Psoas muscle (tissue), 8 donors: Measurements from ENCODE around the gene ECHDC3. TPM values are rescaled to one million over a fixed set of nuclear protein-coding genes. Genes with fewer than 3 reads are reported as not detected.

ENCODE experiments used
- ATAC-seq, 4 donors: fragments of 200-7000 bp; cut with Tn5 transposase; one replicate each; pipeline ENCODE4 v1.9.1; 2020; ENCODE audit warnings: moderate library complexity in 3 of 4, mild to moderate bottlenecking in 2 of 4
- DNase-seq, 2 donors: peaks; one replicate each; pipeline ENCODE4 v3.0.0-alpha.2; 2020
- H3K27ac ChIP-seq: fragments of 200-600 bp; one replicate; pipeline ENCODE4 v1.8.0; 2022
- H3K27me3 ChIP-seq, 3 donors: fragments of 200-600 bp in 1 of 3; one replicate each; pipeline versions ENCODE4 v1.6.1 to v1.8.0; 2013 to 2022; ENCODE audit warnings: low read length in 2 of 3, mild to moderate bottlenecking in 2 of 3, moderate library complexity in 1 of 3; ENCODE audit not compliant: insufficient read depth in 3 of 3
- H3K36me3 ChIP-seq, 2 donors: fragments of 200-600 bp in 1 of 2; one replicate each; pipeline versions ENCODE4 v1.6.1 to v1.8.0; 2013 to 2022; ENCODE audit warnings: low read depth in 1 of 2, mild to moderate bottlenecking in 1 of 2, moderate library complexity in 1 of 2; ENCODE audit not compliant: insufficient read depth in 1 of 2
- H3K4me1 ChIP-seq: fragments of 200-600 bp; one replicate; pipeline ENCODE4 v1.8.0; 2022
- H3K4me3 ChIP-seq: fragments of 200-600 bp; one replicate; pipeline ENCODE4 v1.8.0; 2022; ENCODE audit warnings: mild to moderate bottlenecking
- H3K9me3 ChIP-seq: fragments of 200-600 bp; one replicate; pipeline ENCODE4 v1.8.0; 2022
- WGBS, 3 donors: extraction: QIAGEN DNeasy Blood & Tissue Kit; methylation state at CpG; one replicate each; pipeline versions ENCODE4 v1.1.6 to v1.1.7; 2013; 5-methylcytosine and 5-hydroxymethylcytosine counted together
- intact Hi-C, 2 donors: fragments of 100-400 bp; cut with DNase I; formaldehyde crosslinking; loops; one replicate each; pipeline versions ENCODE4 v1.11.0 to v1.14.2; 2022
- polyA plus RNA-seq, 3 donors: library from polyadenylated mRNA; stranded (reverse); fragments of 200-250 nt; gene quantifications; one replicate each; pipeline ENCODE4 v1.2.3, GENCODE V29; 2013
- total RNA-seq, 4 donors: library from RNA; stranded (reverse); fragmentation: NEBNext Ultra II Directional in 2 of 4; extraction: Animal tissue kit (Norgen Biotek cat#: 25700) in 2 of 4; gene quantifications; one replicate each; pipeline versions ENCODE4 v1.2.1 to v1.2.4, GENCODE V29; 2021 to 2023
- TF ChIP-seq, protein P1 (sequence below): fragments of 200-600 bp; IDR thresholded peaks from one replicate; pipeline ENCODE4 v1.8.0; 2022; ENCODE audit warnings: antibody characterized with exemption
- donor health status: healthy with polysubstance abuse.
- donor health status: DM: no; HTN: no; CAD: no; lungs with moderate emphysema.
- donor health status: Bipolar disorder and iron deficiency.
- donor health status: healthy.
- donor health status: DM: yes; HTN: yes; CAD: no.
- donor health status: DM: no; HTN: no; CAD: no.
- donor health status: DM: no; HTN: no; CAD: no.
- donor health status: DM: yes; HTN: yes; CAD: no.

ECHDC3 gene
- total and polyA plus RNA-seq, 7 donors: 39.9 to 146 (median 66.9) TPM

GRCh38 chr10:11698691-11699549 lies 43.3 kb upstream of the ECHDC3 start:
- intact Hi-C loops: no loop called here
- ATAC-seq (no peak), DNase-seq (no peak)
- Histone ChIP-seq H3K9me3 (no peaks in the 10 kb centered on the region), H3K27ac (no peak overlapping the region), H3K4me3 (no peak overlapping the region), H3K4me1 (no peaks in the 10 kb centered on the region), H3K36me3 (no peaks in the 10 kb centered on the region), H3K27me3 (no peaks in the 10 kb centered on the region)
- TF ChIP-seq, protein P1, sequence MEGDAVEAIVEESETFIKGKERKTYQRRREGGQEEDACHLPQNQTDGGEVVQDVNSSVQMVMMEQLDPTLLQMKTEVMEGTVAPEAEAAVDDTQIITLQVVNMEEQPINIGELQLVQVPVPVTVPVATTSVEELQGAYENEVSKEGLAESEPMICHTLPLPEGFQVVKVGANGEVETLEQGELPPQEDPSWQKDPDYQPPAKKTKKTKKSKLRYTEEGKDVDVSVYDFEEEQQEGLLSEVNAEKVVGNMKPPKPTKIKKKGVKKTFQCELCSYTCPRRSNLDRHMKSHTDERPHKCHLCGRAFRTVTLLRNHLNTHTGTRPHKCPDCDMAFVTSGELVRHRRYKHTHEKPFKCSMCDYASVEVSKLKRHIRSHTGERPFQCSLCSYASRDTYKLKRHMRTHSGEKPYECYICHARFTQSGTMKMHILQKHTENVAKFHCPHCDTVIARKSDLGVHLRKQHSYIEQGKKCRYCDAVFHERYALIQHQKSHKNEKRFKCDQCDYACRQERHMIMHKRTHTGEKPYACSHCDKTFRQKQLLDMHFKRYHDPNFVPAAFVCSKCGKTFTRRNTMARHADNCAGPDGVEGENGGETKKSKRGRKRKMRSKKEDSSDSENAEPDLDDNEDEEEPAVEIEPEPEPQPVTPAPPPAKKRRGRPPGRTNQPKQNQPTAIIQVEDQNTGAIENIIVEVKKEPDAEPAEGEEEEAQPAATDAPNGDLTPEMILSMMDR: no peak
- WGBS, 3 donors: 76 to 79% (median 79%) methylated on average over 5 of the region's 5 CpGs

DNA sequence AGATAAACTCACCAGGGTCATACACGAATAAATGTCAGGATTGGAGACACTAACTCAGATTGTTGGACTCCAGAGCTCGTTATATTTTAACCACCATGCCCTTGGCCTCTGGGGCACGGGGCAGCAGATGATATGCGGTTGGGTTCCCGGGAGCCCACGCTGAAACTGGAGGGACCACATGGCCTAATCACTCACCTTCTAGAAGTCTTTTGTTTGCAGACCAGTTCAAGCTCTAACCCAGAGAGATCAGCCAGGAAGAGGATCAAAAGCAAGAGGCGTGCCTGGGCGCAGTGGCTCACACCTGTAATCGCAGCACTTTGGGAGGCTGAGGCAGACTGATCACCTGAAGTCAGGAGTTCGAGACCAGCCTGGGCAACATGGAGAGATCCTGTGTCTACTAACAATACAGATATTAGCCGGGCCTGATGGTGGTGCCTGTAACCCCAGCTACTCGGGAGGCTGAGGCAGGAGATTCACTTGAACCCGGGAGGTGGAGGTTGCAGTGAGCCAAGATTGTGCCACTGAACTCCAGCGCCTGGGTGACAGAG lies 42.6 kb upstream of the ECHDC3 start:
- intact Hi-C loops: no loop called here
- ATAC-seq (no peak), DNase-seq (no peak)

GRCh38 chr10:11700539-11700938 lies 41.6 kb upstream of the ECHDC3 start:
- no peak for ATAC-seq
- WGBS, 3 donors: 96 to 97% (median 96%) methylated on average over 6 of the region's 6 CpGs
- no peaks in the 10 kb centered on the region for H3K27me3 ChIP-seq
- TF ChIP-seq, protein P1: no peak
- no peak overlapping the region for H3K27ac ChIP-seq
- H3K36me3 ChIP-seq: no peaks in the 10 kb centered on the region
- no peak for DNase-seq
- no peaks in the 10 kb centered on the region for H3K4me1 ChIP-seq
- intact Hi-C loops: no loop called here
- no peak overlapping the region for H3K4me3 ChIP-seq
- no peaks in the 10 kb centered on the region for H3K9me3 ChIP-seq

More for the DNA sequence above, 42.6 kb upstream of the ECHDC3 start:
- WGBS, 3 donors: 67 to 79% (median 71%) methylated on average over 14 of the region's 14 CpGs
- no peaks in the 10 kb centered on the region for H3K36me3 ChIP-seq
- no peak overlapping the region for H3K4me3 ChIP-seq
- H3K4me1 ChIP-seq: no peaks in the 10 kb centered on the region
- H3K27me3 ChIP-seq: no peaks in the 10 kb centered on the region
- H3K9me3 ChIP-seq: no peaks in the 10 kb centered on the region
- no peak overlapping the region for H3K27ac ChIP-seq
- TF ChIP-seq, protein P1: no peak

DNA sequence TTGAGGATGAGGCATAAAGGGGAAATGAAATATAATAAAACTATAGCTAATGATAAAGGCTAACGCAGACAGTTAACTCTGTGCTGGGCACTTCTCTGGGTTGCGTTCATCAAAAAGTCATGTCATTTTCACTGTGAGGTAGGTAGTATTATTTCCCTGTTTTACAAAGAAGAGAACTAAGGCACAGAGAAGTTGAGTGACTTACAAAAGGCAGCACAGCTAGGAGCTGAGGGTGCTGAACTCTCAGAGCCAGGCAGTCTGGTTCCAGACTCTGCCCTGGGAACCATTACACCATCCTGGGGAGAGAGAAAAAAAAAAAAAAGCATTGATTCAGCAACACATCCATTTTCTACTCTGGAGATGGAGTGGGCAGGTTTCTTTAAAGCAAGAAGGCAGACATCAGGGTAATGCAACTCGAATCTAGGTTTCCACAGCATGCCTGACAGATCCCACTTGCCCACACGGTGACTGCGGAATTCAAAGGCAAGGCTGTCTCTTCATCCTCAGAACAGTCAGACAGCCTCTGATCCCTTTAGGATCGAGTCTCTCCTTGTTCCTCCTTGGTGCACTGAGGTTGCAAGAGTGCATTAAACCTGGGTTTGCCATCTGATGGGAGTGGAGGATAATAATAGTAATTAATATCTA lies 40.6 kb upstream of the ECHDC3 start:
- WGBS, 3 donors: 69 to 82% (median 72%) methylated on average over 6 of the region's 6 CpGs
- ATAC-seq (no peak), DNase-seq (no peak)
- TF ChIP-seq, protein P1: no peak
- intact Hi-C loops: no loop called here
- no peak overlapping the region for H3K4me3 ChIP-seq
- H3K27ac ChIP-seq: no peak overlapping the region
- H3K27me3 ChIP-seq: no peaks in the 10 kb centered on the region
- no peaks in the 10 kb centered on the region for H3K36me3 ChIP-seq
- H3K4me1 ChIP-seq: no peaks in the 10 kb centered on the region
- no peaks in the 10 kb centered on the region for H3K9me3 ChIP-seq
